Adrenal gland (tissue), 5 donors: ENCODE data around the gene STRA6.

ENCODE experiments used
- POLR2A ChIP-seq, 2 donors: fragments of 450-650 bp; IDR thresholded peaks; one replicate each; pipeline ENCODE4 v1.6.1; 2017; ENCODE audit warnings: antibody characterized with exemption in 2 of 2, mild to moderate bottlenecking in 2 of 2, moderate library complexity in 1 of 2
- TF ChIP-seq, protein P1 (sequence below), 6 experiments: fragments of 450-650 bp in 4 of 6; fragments of 200-600 bp in 2 of 6; sonication (generic) in 1 of 6; IDR thresholded peaks; 1 replicate in 5 of 6; 2 replicates in 1 of 6; pipeline versions ENCODE4 v1.5.1 to v1.8.0; 2016 to 2021; ENCODE audit warnings: antibody characterized with exemption in 6 of 6, mild to moderate bottlenecking in 2 of 6, moderate library complexity in 1 of 6
- donor health status: DM: no; HTN: no; CAD: no.

DNA sequence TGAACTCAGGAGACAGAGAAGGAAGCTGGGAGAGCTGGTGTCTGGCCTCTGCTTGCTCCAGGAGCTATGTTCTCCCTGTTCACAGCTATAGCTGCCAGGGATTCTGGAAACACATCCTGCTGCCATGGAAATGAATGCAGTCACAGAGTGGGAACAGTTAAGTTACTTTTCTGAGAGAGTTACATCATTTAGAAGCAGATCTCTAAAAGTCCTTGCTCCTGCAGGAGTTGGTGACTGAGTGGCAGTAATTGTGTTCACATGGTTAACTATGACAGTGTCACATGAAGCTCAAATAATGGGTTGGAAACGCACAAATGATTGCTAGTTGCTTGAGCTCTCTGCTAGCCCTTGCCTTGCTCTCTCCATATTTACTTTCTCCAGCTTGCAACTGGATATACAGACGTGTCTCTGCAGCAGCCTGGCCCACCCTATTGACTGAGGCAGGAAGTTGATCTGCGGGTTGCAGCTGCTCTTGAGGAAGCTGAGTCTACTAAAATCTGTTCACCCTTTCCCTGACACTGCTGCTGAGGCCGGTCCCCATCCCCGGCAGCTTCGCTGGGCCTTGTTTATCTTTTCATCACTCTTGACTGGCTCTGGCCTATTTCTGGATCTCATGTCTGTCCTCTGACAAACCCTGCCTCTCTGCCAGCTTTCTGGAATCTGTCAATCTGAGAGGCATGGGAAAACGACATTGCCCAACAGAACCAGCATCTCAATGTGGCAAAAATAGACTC, 45.7 kb downstream of the STRA6 start:
- TF ChIP-seq, protein P1, sequence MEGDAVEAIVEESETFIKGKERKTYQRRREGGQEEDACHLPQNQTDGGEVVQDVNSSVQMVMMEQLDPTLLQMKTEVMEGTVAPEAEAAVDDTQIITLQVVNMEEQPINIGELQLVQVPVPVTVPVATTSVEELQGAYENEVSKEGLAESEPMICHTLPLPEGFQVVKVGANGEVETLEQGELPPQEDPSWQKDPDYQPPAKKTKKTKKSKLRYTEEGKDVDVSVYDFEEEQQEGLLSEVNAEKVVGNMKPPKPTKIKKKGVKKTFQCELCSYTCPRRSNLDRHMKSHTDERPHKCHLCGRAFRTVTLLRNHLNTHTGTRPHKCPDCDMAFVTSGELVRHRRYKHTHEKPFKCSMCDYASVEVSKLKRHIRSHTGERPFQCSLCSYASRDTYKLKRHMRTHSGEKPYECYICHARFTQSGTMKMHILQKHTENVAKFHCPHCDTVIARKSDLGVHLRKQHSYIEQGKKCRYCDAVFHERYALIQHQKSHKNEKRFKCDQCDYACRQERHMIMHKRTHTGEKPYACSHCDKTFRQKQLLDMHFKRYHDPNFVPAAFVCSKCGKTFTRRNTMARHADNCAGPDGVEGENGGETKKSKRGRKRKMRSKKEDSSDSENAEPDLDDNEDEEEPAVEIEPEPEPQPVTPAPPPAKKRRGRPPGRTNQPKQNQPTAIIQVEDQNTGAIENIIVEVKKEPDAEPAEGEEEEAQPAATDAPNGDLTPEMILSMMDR (IDR thresholded peaks at IDR 0.05), result no peak
- no peak for TF ChIP-seq POLR2A (IDR thresholded peaks at IDR 0.05)
